ENCODE results near the gene YARS1.

YARS1 gene

GRCh38 chr1:32761936-32762335 lies 55.2 kb downstream of the YARS1 start:
- no peak for DNase-seq

GRCh38 chr1:32761253-32761877 lies 55.8 kb downstream of the YARS1 start:
- no peak for DNase-seq

- DNase-seq: no peak
Measured at GRCh38 chr1:32759997-32760623, 57.0 kb downstream of the YARS1 start.

- no peak for DNase-seq
Measured at GRCh38 chr1:32759521-32759981, 57.6 kb downstream of the YARS1 start.

GRCh38 chr1:32758795-32759430 lies 58.2 kb downstream of the YARS1 start:
- DNase-seq: no peak

GRCh38 chr1:32758177-32758794 lies 58.9 kb downstream of the YARS1 start:
- no peak for DNase-seq

GRCh38 chr1:32757213-32757895 lies 59.8 kb downstream of the YARS1 start:
- no peak for DNase-seq

GRCh38 chr1:32755810-32756159 lies 61.4 kb downstream of the YARS1 start:
- no peak for DNase-seq

- DNase-seq: no peak
Measured at GRCh38 chr1:32755098-32755809, 61.9 kb downstream of the YARS1 start.

GRCh38 chr1:32754317-32755097 lies 62.7 kb downstream of the YARS1 start:
- peak; percentile 38 for DNase-seq

GRCh38 chr1:32753532-32754316 lies 63.4 kb downstream of the YARS1 start:
- peak; percentile 66 for DNase-seq

GRCh38 chr1:32749771-32750170 lies 67.4 kb downstream of the YARS1 start:
- no peak for DNase-seq

GRCh38 chr1:32749332-32749731 lies 67.8 kb downstream of the YARS1 start:
- no peak for DNase-seq

GRCh38 chr1:32748926-32749325 lies 68.2 kb downstream of the YARS1 start:
- no peak for DNase-seq

- DNase-seq: no peak
Measured at GRCh38 chr1:32748348-32748747, 68.8 kb downstream of the YARS1 start.

- DNase-seq: no peak
Measured at GRCh38 chr1:32746130-32746529, 71.0 kb downstream of the YARS1 start.

GRCh38 chr1:32744071-32744425 lies 73.1 kb downstream of the YARS1 start:
- DNase-seq: no peak

GRCh38 chr1:32743380-32744070 lies 73.6 kb downstream of the YARS1 start:
- DNase-seq: no peak

- DNase-seq: no peak
Measured at GRCh38 chr1:32742956-32743355, 74.2 kb downstream of the YARS1 start.

- no peak for DNase-seq
Measured at GRCh38 chr1:32742199-32742947, 74.8 kb downstream of the YARS1 start.
